H9 (cell line): ENCODE data around the gene PLCB1. TPM values are rescaled to one million over a fixed set of nuclear protein-coding genes. Genes with fewer than 3 reads are reported as not detected.
A peak's percentile ranks its signal among the peaks of the same experiment; 100 is the strongest.

ENCODE experiments used
- DNase-seq: peaks from one replicate; pipeline ENCODE4 v3.0.0-alpha.2; 2017
- H2AFZ ChIP-seq: one replicate; pipeline ENCODE4 v1.6.1; 2013; ENCODE audit warnings: mild to moderate bottlenecking, low read length, control low read depth, moderate library complexity
- H2AK5ac ChIP-seq: 2 replicates; pipeline ENCODE4 v1.6.1; 2013; ENCODE audit warnings: low read length, control low read depth, mixed read lengths; ENCODE audit not compliant: insufficient read length
- H2BK120ac ChIP-seq: one replicate; pipeline ENCODE4 v1.6.1; 2013; ENCODE audit warnings: low read depth, mild to moderate bottlenecking, low read length, control low read depth, inconsistent platforms; ENCODE audit not compliant: poor library complexity, severe bottlenecking
- H2BK12ac ChIP-seq: 2 replicates; pipeline ENCODE4 v1.6.1; 2013; ENCODE audit warnings: low read length, control low read depth, mixed read lengths, low read depth; ENCODE audit not compliant: insufficient read length
- H2BK15ac ChIP-seq: 2 replicates; pipeline ENCODE4 v1.6.1; 2013; ENCODE audit warnings: low read depth, low read length, control low read depth
- H2BK20ac ChIP-seq: one replicate; pipeline ENCODE4 v1.6.1; 2013; ENCODE audit warnings: low read depth, mild to moderate bottlenecking, low read length, control low read depth, inconsistent platforms; ENCODE audit not compliant: poor library complexity, severe bottlenecking
- H2BK5ac ChIP-seq: 2 replicates; pipeline ENCODE4 v1.6.1; 2013; ENCODE audit warnings: low read length, control low read depth, mixed read lengths; ENCODE audit not compliant: insufficient read length
- H3K14ac ChIP-seq: 2 replicates; pipeline ENCODE4 v1.6.1; 2013; ENCODE audit warnings: low read length, control low read depth; ENCODE audit not compliant: insufficient read depth
- H3K18ac ChIP-seq: 2 replicates; pipeline ENCODE4 v1.6.1; 2013; ENCODE audit warnings: low read depth, mild to moderate bottlenecking, mixed read lengths, low read length, control low read depth; ENCODE audit not compliant: insufficient read length
- H3K23ac ChIP-seq: 2 replicates; pipeline ENCODE4 v1.6.1; 2013; ENCODE audit warnings: low read length, control low read depth, mixed read lengths, low read depth; ENCODE audit not compliant: insufficient read length
- H3K23me2 ChIP-seq: 2 replicates; pipeline ENCODE4 v1.6.1; 2013; ENCODE audit warnings: low read depth, mild to moderate bottlenecking, mixed read lengths, low read length, control low read depth; ENCODE audit not compliant: insufficient read length, poor library complexity, severe bottlenecking
- H3K27ac ChIP-seq: 2 replicates; pipeline ENCODE4 v1.5.1; 2013; ENCODE audit warnings: low read length, control low read depth, mixed read lengths, low read depth; ENCODE audit not compliant: insufficient read length
- H3K27me3 ChIP-seq: 2 replicates; pipeline ENCODE4 v1.6.1; 2013; ENCODE audit warnings: low read length, control low read depth, inconsistent platforms; ENCODE audit not compliant: insufficient read depth
- H3K4ac ChIP-seq: 2 replicates; pipeline ENCODE4 v1.6.1; 2013; ENCODE audit warnings: low read depth, mild to moderate bottlenecking, control low read depth, inconsistent platforms, low read length, moderate library complexity
- H3K4me1 ChIP-seq: 2 replicates; pipeline ENCODE4 v1.6.1; 2013; ENCODE audit warnings: low read length, control low read depth, inconsistent platforms; ENCODE audit not compliant: insufficient read depth
- H3K4me2 ChIP-seq: 2 replicates; pipeline ENCODE4 v1.6.1; 2013; ENCODE audit warnings: low read length, control low read depth, mixed read lengths; ENCODE audit not compliant: insufficient read length, insufficient read depth
- H3K56ac ChIP-seq: 2 replicates; pipeline ENCODE4 v1.6.1; 2013; ENCODE audit warnings: low read depth, mild to moderate bottlenecking, mixed read lengths, low read length, control low read depth; ENCODE audit not compliant: insufficient read length
- H3K79me1 ChIP-seq: 2 replicates; pipeline ENCODE4 v1.6.1; 2013; ENCODE audit warnings: low read depth, mild to moderate bottlenecking, moderate library complexity, low read length, control low read depth, inconsistent platforms; ENCODE audit not compliant: insufficient read depth, poor library complexity, severe bottlenecking
- H3K79me2 ChIP-seq: 2 replicates; pipeline ENCODE4 v1.6.1; 2013; ENCODE audit warnings: low read length, control low read depth, inconsistent platforms; ENCODE audit not compliant: insufficient read depth
- H3K9ac ChIP-seq: 2 replicates; pipeline ENCODE4 v1.6.1; 2013; ENCODE audit warnings: low read length, control low read depth, mixed read lengths; ENCODE audit not compliant: insufficient read length; ENCODE audit errors: extremely low read depth
- H3K9me3 ChIP-seq: one replicate; pipeline ENCODE4 v1.6.1; 2013; ENCODE audit warnings: low read depth, low read length, inconsistent platforms; ENCODE audit not compliant: control insufficient read depth
- H3T11ph ChIP-seq: one replicate; pipeline ENCODE4 v1.6.1; 2013; ENCODE audit warnings: mild to moderate bottlenecking, low read length, control low read depth, inconsistent platforms
- H4K20me1 ChIP-seq: one replicate; pipeline ENCODE4 v1.6.1; 2013; ENCODE audit not compliant: control insufficient read depth, insufficient read length, insufficient read depth
- H4K5ac ChIP-seq: 2 replicates; pipeline ENCODE4 v1.6.1; 2013; ENCODE audit warnings: low read depth, mild to moderate bottlenecking, mixed read lengths, low read length, control low read depth; ENCODE audit not compliant: insufficient read length
- H4K8ac ChIP-seq: replicated peaks from 2 replicates; pipeline ENCODE4 v1.6.1; 2013; ENCODE audit warnings: low read length, control low read depth, mixed read lengths, low read depth; ENCODE audit not compliant: insufficient read length
- H4K91ac ChIP-seq: 2 replicates; pipeline ENCODE4 v1.6.1; 2013; ENCODE audit warnings: low read depth, mild to moderate bottlenecking, moderate library complexity, mixed read lengths, low read length, control low read depth; ENCODE audit not compliant: insufficient read length
- H3K27ac Mint-ChIP-seq, 3 experiments: 2 replicates in 2 of 3; 3 replicates in 1 of 3; pipeline ENCODE4 v1.8.0; 2020 to 2021; ENCODE audit warnings: mixed read lengths in 3 of 3, mild to moderate bottlenecking in 1 of 3, moderate library complexity in 1 of 3
- H3K27me3 Mint-ChIP-seq: 2 replicates; pipeline ENCODE4 v1.8.0; 2021; ENCODE audit warnings: low read depth, mild to moderate bottlenecking, moderate library complexity, mixed read lengths
- H3K36me3 Mint-ChIP-seq, 3 experiments: 2 replicates in 2 of 3; 3 replicates in 1 of 3; pipeline ENCODE4 v1.8.0; 2020 to 2021; ENCODE audit warnings: low read depth in 3 of 3, mixed read lengths in 3 of 3; ENCODE audit not compliant: insufficient read depth in 1 of 3
- H3K4me1 Mint-ChIP-seq, 2 experiments: 2 replicates each; pipeline ENCODE4 v1.8.0; 2020; ENCODE audit warnings: mixed read lengths in 2 of 2
- H3K4me3 Mint-ChIP-seq, 2 experiments: 2 replicates in 1 of 2; 3 replicates in 1 of 2; pipeline ENCODE4 v1.8.0; 2020 to 2021; ENCODE audit warnings: mild to moderate bottlenecking in 2 of 2, mixed read lengths in 2 of 2, moderate library complexity in 1 of 2
- H3K9me3 Mint-ChIP-seq, 2 experiments: 2 replicates in 1 of 2; 3 replicates in 1 of 2; pipeline ENCODE4 v1.8.0; 2020; ENCODE audit warnings: mild to moderate bottlenecking in 2 of 2, mixed read lengths in 2 of 2, moderate library complexity in 1 of 2
- WGBS: extraction: QIAGEN DNeasy Blood & Tissue Kit; methylation state at CpG from one replicate; pipeline ENCODE4 v1.1.7; 2013; ENCODE audit warnings: missing lambda C conversion rate, low lambda C conversion rate, mixed read lengths; ENCODE audit not compliant: insufficient read length; ENCODE audit errors: extremely low coverage; 5-methylcytosine and 5-hydroxymethylcytosine counted together
- total RNA-seq: library from RNA; stranded (reverse); gene quantifications from 2 replicates; pipeline ENCODE4 v1.2.1, GENCODE V29; 2021
- TF ChIP-seq, protein P1 (sequence below): fragments of 200-600 bp; sonication (generic); conservative IDR thresholded peaks from 3 replicates; pipeline ENCODE4 v1.8.0; 2021; ENCODE audit warnings: antibody characterized with exemption, mild to moderate bottlenecking

PLCB1 gene
- total RNA-seq, 1 experiment from 2014 or later = 11.5 TPM

GRCh38 chr20:8489094-8489883 is 357.2 kb downstream of the PLCB1 start:
- H3K4me3 Mint-ChIP-seq = no peak overlapping the region

More at GRCh38 chr20:8489094-8489883, 357.2 kb downstream of the PLCB1 start:
- H4K5ac ChIP-seq = no peak overlapping the region
- H3K9ac ChIP-seq = no peak overlapping the region
- no peak overlapping the region for H3K56ac ChIP-seq
- Mint-ChIP-seq H3K9me3 (no peaks in the 10 kb centered on the region), H3K36me3 (no peaks in the 10 kb centered on the region), H3K4me1 (peaks cover 7 to 9% of the 10 kb centered on the region in 2 experiments), H3K27me3 (no peaks in the 10 kb centered on the region), H3K27ac (0 out of 7 replicates have a peak overlapping the region, but pooled peaks of 1 of the 3 experiments have one; percentile 24)
- H3K79me1 ChIP-seq = no peaks in the 10 kb centered on the region
- no peaks in the 10 kb centered on the region for H3K9me3 ChIP-seq
- DNase-seq = no peak
- no peak overlapping the region for H2BK20ac ChIP-seq
- no peak overlapping the region for H2BK120ac ChIP-seq
- no peak overlapping the region for H3K18ac ChIP-seq
- no peaks in the 10 kb centered on the region for H3K4me1 ChIP-seq
- no peak overlapping the region for H3K14ac ChIP-seq
- H2BK15ac ChIP-seq = no peak overlapping the region
- no peak overlapping the region for H2AFZ ChIP-seq
- no peaks in the 10 kb centered on the region for H3K23me2 ChIP-seq
- no peak overlapping the region for H2BK5ac ChIP-seq
- no peak overlapping the region for H4K91ac ChIP-seq
- no peaks in the 10 kb centered on the region for H3K27me3 ChIP-seq
- no peak overlapping the region for H3K23ac ChIP-seq
- no peaks in the 10 kb centered on the region for H3K79me2 ChIP-seq
- H3K4me2 ChIP-seq = no peak overlapping the region
- no CpG with 5 or more reads among the region's 6 CpGs for WGBS
- H2BK12ac ChIP-seq = no peak overlapping the region
- no peak overlapping the region for H2AK5ac ChIP-seq
- H3K27ac ChIP-seq = no peak overlapping the region
- H3K4ac ChIP-seq = no peak overlapping the region
- H4K8ac ChIP-seq = no peak overlapping the region
- no peak overlapping the region for H3T11ph ChIP-seq
- TF ChIP-seq, protein P1, sequence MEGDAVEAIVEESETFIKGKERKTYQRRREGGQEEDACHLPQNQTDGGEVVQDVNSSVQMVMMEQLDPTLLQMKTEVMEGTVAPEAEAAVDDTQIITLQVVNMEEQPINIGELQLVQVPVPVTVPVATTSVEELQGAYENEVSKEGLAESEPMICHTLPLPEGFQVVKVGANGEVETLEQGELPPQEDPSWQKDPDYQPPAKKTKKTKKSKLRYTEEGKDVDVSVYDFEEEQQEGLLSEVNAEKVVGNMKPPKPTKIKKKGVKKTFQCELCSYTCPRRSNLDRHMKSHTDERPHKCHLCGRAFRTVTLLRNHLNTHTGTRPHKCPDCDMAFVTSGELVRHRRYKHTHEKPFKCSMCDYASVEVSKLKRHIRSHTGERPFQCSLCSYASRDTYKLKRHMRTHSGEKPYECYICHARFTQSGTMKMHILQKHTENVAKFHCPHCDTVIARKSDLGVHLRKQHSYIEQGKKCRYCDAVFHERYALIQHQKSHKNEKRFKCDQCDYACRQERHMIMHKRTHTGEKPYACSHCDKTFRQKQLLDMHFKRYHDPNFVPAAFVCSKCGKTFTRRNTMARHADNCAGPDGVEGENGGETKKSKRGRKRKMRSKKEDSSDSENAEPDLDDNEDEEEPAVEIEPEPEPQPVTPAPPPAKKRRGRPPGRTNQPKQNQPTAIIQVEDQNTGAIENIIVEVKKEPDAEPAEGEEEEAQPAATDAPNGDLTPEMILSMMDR = no peak
- H4K20me1 ChIP-seq = no peaks in the 10 kb centered on the region
